Epithelial cell of esophagus (primary cell): ENCODE results near the gene EVC.
A peak's percentile ranks its signal among the peaks of the same experiment; 100 is the strongest.
"Not testable (repeated sequence)": the region's sequence is repeated elsewhere in the genome, so short reads cannot be mapped to it uniquely, and the experiment has no call there.

ENCODE experiments used
- DNase-seq: peaks from one replicate; pipeline ENCODE4 v3.0.0; 2010; ENCODE audit warnings: low read depth
- H3K4me3 ChIP-seq: 2 replicates; pipeline ENCODE4 v1.5.1; 2011; ENCODE audit warnings: mild to moderate bottlenecking, low read length, control low read depth
- CTCF ChIP-seq: IDR thresholded peaks from 2 replicates; pipeline ENCODE4 v1.5.1; 2011; ENCODE audit warnings: low read depth, mild to moderate bottlenecking, low read length, control low read depth, inconsistent platforms; ENCODE audit not compliant: insufficient read depth; ENCODE audit errors: missing control alignments

EVC gene

GRCh38 chr4:5719350-5720055, 8.5 kb downstream of the EVC start:
- TF ChIP-seq CTCF: no peak
- H3K4me3 ChIP-seq: no peak overlapping the region
- DNase-seq: no peak

GRCh38 chr4:5720157-5720850, 9.3 kb downstream of the EVC start:
- TF ChIP-seq CTCF: no peak
- no peak for DNase-seq
- H3K4me3 ChIP-seq: no peak overlapping the region

- no peak overlapping the region for H3K4me3 ChIP-seq
- no peak for DNase-seq
- TF ChIP-seq CTCF: no peak
These were observed 10.0 kb downstream of the EVC start for GRCh38 chr4:5720980-5721379.

GRCh38 chr4:5721923-5722322, 10.9 kb downstream of the EVC start:
- no peak for DNase-seq
- no peak for TF ChIP-seq CTCF
- H3K4me3 ChIP-seq: no peak overlapping the region

- H3K4me3 ChIP-seq: no peak overlapping the region
- TF ChIP-seq CTCF: no peak
- peak; percentile 20 for DNase-seq
These were observed 11.3 kb downstream of the EVC start for GRCh38 chr4:5722328-5722727.

GRCh38 chr4:5724377-5724776, 13.4 kb downstream of the EVC start:
- no peak for DNase-seq
- no peak overlapping the region for H3K4me3 ChIP-seq
- no peak for TF ChIP-seq CTCF

- not testable (repeated sequence) for H3K4me3 ChIP-seq, DNase-seq
These were observed 17.4 kb downstream of the EVC start for GRCh38 chr4:5728412-5728811.
